Measurements from ENCODE around the gene MED1.

GRCh38 chr17:39408360-39408759, 42.7 kb downstream of the MED1 start:
- TF ChIP-seq CTCF (IDR thresholded peaks at IDR 0.05; ENCODE audit: low read depth, low read length, poor library complexity, severe bottlenecking) (no peak), EZH2phosphoT487 (IDR thresholded peaks at IDR 0.05; ENCODE audit: borderline replicate concordance, low read length) (no peak)

Measured in DOHH2 (cell line).